Liver (tissue), 9 donors: ENCODE results near the gene SLCO2A1. TPM values are rescaled to one million over a fixed set of nuclear protein-coding genes. Genes with fewer than 3 reads are reported as not detected.

ENCODE experiments used
- DNase-seq: peaks from one replicate; pipeline ENCODE4 v3.0.0-alpha.2; 2017; ENCODE audit warnings: low spot score
- H3K27ac ChIP-seq, 2 donors: one replicate each; pipeline ENCODE4 v1.7.0; 2013; ENCODE audit warnings: inconsistent platforms in 2 of 2, low read length in 2 of 2, control low read depth in 1 of 2, low read depth in 1 of 2, mild to moderate bottlenecking in 1 of 2
- H3K27me3 ChIP-seq, 4 donors: one replicate each; pipeline versions ENCODE4 v1.6.1 to v1.7.0; 2013; ENCODE audit warnings: low read length in 3 of 4, inconsistent platforms in 1 of 4, mild to moderate bottlenecking in 1 of 4, moderate library complexity in 1 of 4; ENCODE audit not compliant: control insufficient read depth in 4 of 4, insufficient read depth in 4 of 4
- H3K36me3 ChIP-seq, 4 donors: one replicate each; pipeline versions ENCODE4 v1.6.1 to v1.7.0; 2013; ENCODE audit warnings: low read length in 3 of 4, mild to moderate bottlenecking in 3 of 4, low read depth in 1 of 4, moderate library complexity in 1 of 4; ENCODE audit not compliant: control insufficient read depth in 4 of 4, insufficient read depth in 3 of 4
- H3K4me1 ChIP-seq, 4 donors: one replicate each; pipeline versions ENCODE4 v1.6.1 to v1.7.0; 2013; ENCODE audit warnings: low read length in 3 of 4, mild to moderate bottlenecking in 3 of 4, moderate library complexity in 1 of 4; ENCODE audit not compliant: control insufficient read depth in 4 of 4, insufficient read depth in 4 of 4
- H3K4me3 ChIP-seq, 3 donors: one replicate each; pipeline versions ENCODE4 v1.6.1 to v1.7.0; 2013; ENCODE audit warnings: low read length in 3 of 3, control low read depth in 1 of 3, low read depth in 1 of 3, mild to moderate bottlenecking in 1 of 3
- H3K9ac ChIP-seq, 2 donors: one replicate each; pipeline ENCODE4 v1.7.0; 2013; ENCODE audit warnings: low read length in 2 of 2, mild to moderate bottlenecking in 2 of 2, moderate library complexity in 2 of 2, control low read depth in 1 of 2, low read depth in 1 of 2
- H3K9me3 ChIP-seq, 4 donors: one replicate each; pipeline versions ENCODE4 v1.6.1 to v1.7.0; 2013; ENCODE audit warnings: low read length in 3 of 4; ENCODE audit not compliant: control insufficient read depth in 4 of 4
- ATF3 ChIP-seq: IDR thresholded peaks from 2 replicates; pipeline ENCODE4 v1.6.1; 2016; ENCODE audit warnings: antibody characterized with exemption
- CTCF ChIP-seq: fragments of 150-350 bp; IDR thresholded peaks from 2 replicates; pipeline ENCODE4 v1.5.1; 2017; ENCODE audit warnings: improper control_type of control experiment, low read depth, low read length; ENCODE audit not compliant: missing input control
- EGR1 ChIP-seq, 2 donors: IDR thresholded peaks; 2 replicates each; pipeline ENCODE4 v1.6.1; 2016 to 2018; ENCODE audit warnings: antibody characterized with exemption in 2 of 2, low read depth in 2 of 2
- FOXA1 ChIP-seq: IDR thresholded peaks from 2 replicates; pipeline ENCODE4 v1.6.1; 2016; ENCODE audit warnings: antibody characterized with exemption
- FOXA2 ChIP-seq: IDR thresholded peaks from 2 replicates; pipeline ENCODE4 v1.6.1; 2016; ENCODE audit warnings: antibody characterized with exemption
- GABPA ChIP-seq, 2 donors: IDR thresholded peaks in 1 of 2; conservative IDR thresholded peaks in 1 of 2; 2 replicates each; pipeline ENCODE4 v1.6.1; 2016; ENCODE audit warnings: antibody characterized with exemption in 2 of 2, mild to moderate bottlenecking in 1 of 2, moderate library complexity in 1 of 2
- HNF4A ChIP-seq, 2 donors: conservative IDR thresholded peaks; 2 replicates each; pipeline ENCODE4 v1.6.1; 2016; ENCODE audit warnings: antibody characterized with exemption in 2 of 2, mild to moderate bottlenecking in 2 of 2
- HNF4G ChIP-seq: IDR thresholded peaks from 2 replicates; pipeline ENCODE4 v1.6.1; 2016; ENCODE audit warnings: antibody characterized with exemption
- JUND ChIP-seq, 2 donors: IDR thresholded peaks; 2 replicates each; pipeline ENCODE4 v1.6.1; 2016; ENCODE audit warnings: antibody characterized with exemption in 2 of 2
- NR2F2 ChIP-seq: IDR thresholded peaks from 2 replicates; pipeline ENCODE4 v1.6.1; 2016; ENCODE audit warnings: antibody characterized with exemption
- RAD21 ChIP-seq, 2 donors: IDR thresholded peaks; 2 replicates each; pipeline ENCODE4 v1.6.1; 2016; ENCODE audit warnings: antibody characterized with exemption in 2 of 2, mild to moderate bottlenecking in 2 of 2
- RXRA ChIP-seq, 2 donors: IDR thresholded peaks; 2 replicates each; pipeline ENCODE4 v1.6.1; 2017 to 2018; ENCODE audit warnings: antibody characterized with exemption in 2 of 2, mild to moderate bottlenecking in 1 of 2
- SP1 ChIP-seq: IDR thresholded peaks from 2 replicates; pipeline ENCODE4 v1.6.1; 2018; ENCODE audit warnings: antibody characterized with exemption, mild to moderate bottlenecking
- TAF1 ChIP-seq: conservative IDR thresholded peaks from 2 replicates; pipeline ENCODE4 v1.6.1; 2016; ENCODE audit warnings: antibody characterized with exemption, mild to moderate bottlenecking
- YY1 ChIP-seq: IDR thresholded peaks from 2 replicates; pipeline ENCODE4 v1.6.1; 2016; ENCODE audit warnings: antibody characterized with exemption, mild to moderate bottlenecking
- WGBS: extraction: QIAGEN DNeasy Blood & Tissue Kit; methylation state at CpG from one replicate; pipeline ENCODE4 v1.1.7; 2013; 5-methylcytosine and 5-hydroxymethylcytosine counted together
- polyA plus RNA-seq, 2 donors: library from polyadenylated mRNA; stranded (reverse) in 1 of 2; unstranded in 1 of 2; fragments of 200-250 nt in 1 of 2; fragments of >200 nt in 1 of 2; fragmentation: Nextera tagmentation in 1 of 2; extraction: Ambion mirVana in 1 of 2; gene quantifications; one replicate each; pipeline versions ENCODE4 v1.2.1 to v1.2.3, GENCODE V29; 2013 to 2015
- total RNA-seq, 2 donors: library from RNA; depleted of rRNA; stranded (reverse); fragments of >200 nt; gene quantifications; one replicate each; pipeline ENCODE4 v1.2.3, GENCODE V29; 2014
- TF ChIP-seq, protein P1 (sequence below): IDR thresholded peaks from 2 replicates; pipeline ENCODE4 v1.6.1; 2016; ENCODE audit warnings: antibody characterized with exemption
- TF ChIP-seq, protein P2 (sequence below): IDR thresholded peaks from 2 replicates; pipeline ENCODE4 v1.6.1; 2016; ENCODE audit warnings: antibody characterized with exemption
- donor health status: healthy.
- donor health status: healthy.
- donor health status: healthy.
- donor health status: healthy.
- donor health status: healthy.

Gene SLCO2A1
- total and polyA plus RNA-seq, 4 donors, result 0.56 to 3.1 (median 2.2) TPM

- no peak overlapping the region for H3K4me3 ChIP-seq
- 97% methylated on average over 1 of the region's 1 CpG for WGBS
- no peaks in the 10 kb centered on the region for H3K4me1 ChIP-seq
- H3K9me3 ChIP-seq, result peaks cover 0 to 1% (median 0%) of the 10 kb centered on the region in 4 donors
- no peak overlapping the region for H3K9ac ChIP-seq
- no peak for DNase-seq
- H3K36me3 ChIP-seq, result no peaks in the 10 kb centered on the region
- peaks cover 0 to 3% (median under 1%) of the 10 kb centered on the region in 4 donors for H3K27me3 ChIP-seq
- H3K27ac ChIP-seq, result no peak overlapping the region
- no peak for TF ChIP-seq ATF3
- no peak for TF ChIP-seq TAF1
- TF ChIP-seq, protein P1, sequence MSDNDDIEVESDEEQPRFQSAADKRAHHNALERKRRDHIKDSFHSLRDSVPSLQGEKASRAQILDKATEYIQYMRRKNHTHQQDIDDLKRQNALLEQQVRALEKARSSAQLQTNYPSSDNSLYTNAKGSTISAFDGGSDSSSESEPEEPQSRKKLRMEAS, result no peak
- no peak for TF ChIP-seq CTCF
Measured at GRCh38 chr3:134002306-134002705, 27.4 kb downstream of the SLCO2A1 start.

DNA sequence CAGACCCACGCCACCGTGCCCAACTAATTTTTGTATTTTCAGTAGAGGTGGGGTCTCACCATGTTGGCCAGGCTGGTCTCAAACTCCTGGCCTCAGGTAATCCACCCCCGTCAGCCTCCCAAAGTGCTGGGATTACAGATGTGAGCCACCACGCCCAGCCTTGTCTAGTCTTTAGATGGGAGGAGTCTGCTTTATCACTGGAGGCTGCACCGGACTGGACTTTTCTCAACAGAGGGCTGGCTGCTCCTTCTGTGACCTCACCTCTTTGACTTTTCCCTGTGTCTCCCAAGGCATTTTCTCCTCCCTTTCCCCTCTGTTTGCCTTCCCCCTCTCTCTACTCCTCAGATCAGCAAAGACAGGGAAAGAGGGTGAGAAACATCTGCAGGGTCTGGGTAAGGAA is 28.5 kb downstream of the SLCO2A1 start:
- 83% methylated on average over 5 of the region's 5 CpGs for WGBS

More for the DNA sequence above, 28.5 kb downstream of the SLCO2A1 start:
- DNase-seq, result no peak
- Histone ChIP-seq H3K9me3 (peaks cover 0 to 1% (median 0%) of the 10 kb centered on the region in 4 donors), H3K4me1 (no peaks in the 10 kb centered on the region), H3K27ac (no peak overlapping the region), H3K27me3 (peaks cover 0 to 3% (median under 1%) of the 10 kb centered on the region in 4 donors), H3K9ac (no peak overlapping the region), H3K36me3 (no peaks in the 10 kb centered on the region), H3K4me3 (no peak overlapping the region)
- TF ChIP-seq JUND (IDR thresholded peaks at IDR 0.05) (no peak), TAF1 (no peak), HNF4A (conservative IDR thresholded peaks at IDR 0.05) (no peak), GABPA (IDR thresholded peaks at IDR 0.05 in 1 of 2, conservative IDR thresholded peaks at IDR 0.05 in 1 of 2) (no peak), RAD21 (IDR thresholded peaks at IDR 0.05) (no peak), YY1 (no peak), HNF4G (no peak), FOXA2 (no peak), SP1 (no peak), EGR1 (IDR thresholded peaks at IDR 0.05; ENCODE audit: low read depth in 2 of 2) (no peak), RXRA (IDR thresholded peaks at IDR 0.05) (no peak), FOXA1 (no peak), NR2F2 (no peak), ATF3 (no peak)
- TF ChIP-seq, protein P2, sequence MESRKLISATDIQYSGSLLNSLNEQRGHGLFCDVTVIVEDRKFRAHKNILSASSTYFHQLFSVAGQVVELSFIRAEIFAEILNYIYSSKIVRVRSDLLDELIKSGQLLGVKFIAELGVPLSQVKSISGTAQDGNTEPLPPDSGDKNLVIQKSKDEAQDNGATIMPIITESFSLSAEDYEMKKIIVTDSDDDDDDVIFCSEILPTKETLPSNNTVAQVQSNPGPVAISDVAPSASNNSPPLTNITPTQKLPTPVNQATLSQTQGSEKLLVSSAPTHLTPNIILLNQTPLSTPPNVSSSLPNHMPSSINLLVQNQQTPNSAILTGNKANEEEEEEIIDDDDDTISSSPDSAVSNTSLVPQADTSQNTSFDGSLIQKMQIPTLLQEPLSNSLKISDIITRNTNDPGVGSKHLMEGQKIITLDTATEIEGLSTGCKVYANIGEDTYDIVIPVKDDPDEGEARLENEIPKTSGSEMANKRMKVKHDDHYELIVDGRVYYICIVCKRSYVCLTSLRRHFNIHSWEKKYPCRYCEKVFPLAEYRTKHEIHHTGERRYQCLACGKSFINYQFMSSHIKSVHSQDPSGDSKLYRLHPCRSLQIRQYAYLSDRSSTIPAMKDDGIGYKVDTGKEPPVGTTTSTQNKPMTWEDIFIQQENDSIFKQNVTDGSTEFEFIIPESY, result no peak
- TF ChIP-seq, protein P1, result no peak
